ENCODE results near the gene RNASE4. TPM values are rescaled to one million over a fixed set of nuclear protein-coding genes. Genes with fewer than 3 reads are reported as not detected.

The RNASE4 gene
- 3.9 TPM for total RNA-seq (2021; ENCODE audit: unreplicated experiment)
- 16.7 and 19.5 TPM in 2 replicates for polyA plus RNA-seq (2012)
- percentile 7 among the genes with signal in this experiment for Bru-seq, nascent RNA
- percentile 39 among the genes with signal in this experiment for BruChase-seq, experiment 1, labeled RNA remaining after a 6-hour chase
- percentile 32 among the genes with signal in this experiment for BruChase-seq, experiment 2, labeled RNA remaining after a 2-hour chase
- long read RNA-seq, partial matches to known transcripts: 0 of 5 reads
- long read RNA-seq, other reads (novel, unspliced or antisense): 2 of 5 reads

DNA sequence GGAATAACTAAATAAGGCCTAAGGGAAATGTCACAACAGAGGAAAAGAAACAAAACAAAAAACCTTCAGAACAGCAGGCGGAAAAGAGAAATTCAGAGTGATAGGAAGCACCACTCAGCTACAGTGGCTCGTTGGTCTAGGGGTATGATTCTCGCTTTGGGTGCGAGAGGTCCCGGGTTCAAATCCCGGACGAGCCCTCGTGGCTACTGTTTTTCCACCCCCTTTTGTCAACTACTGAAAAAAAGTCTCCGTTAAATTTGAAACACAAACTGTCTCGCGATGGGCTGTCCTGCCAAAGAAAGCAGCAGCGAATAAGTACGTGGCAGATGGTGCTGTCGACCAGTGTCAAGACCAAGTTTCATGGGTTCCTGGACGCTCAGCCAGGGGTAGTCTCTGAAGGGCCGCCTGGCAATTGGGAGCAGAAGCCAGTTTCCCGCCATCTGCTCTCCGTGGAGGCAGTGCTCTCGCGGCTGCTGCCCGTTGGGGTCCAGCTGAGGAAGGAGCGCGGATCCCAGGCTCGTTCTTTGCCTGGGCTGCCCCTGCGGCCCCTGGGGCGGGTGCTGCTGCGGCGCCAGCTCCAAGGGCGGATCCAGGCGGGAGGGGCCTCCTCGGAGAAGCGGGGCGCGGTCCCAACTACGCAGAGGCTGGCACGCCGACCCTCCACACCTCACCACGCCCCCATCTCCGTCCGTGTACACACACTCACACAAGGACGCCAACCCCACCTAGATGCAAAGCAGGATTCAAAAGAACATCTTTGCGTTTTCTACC, at the start of gene RNASE4:
Gene RNASE4 (plus strand): TSS at position 670 of the 771 bp plus-strand sequence. CDS start 14,812 bp downstream, outside the sequence.
- CTCF ChIA-PET: interaction anchor here (0.8 to 6.1 kb wide), 10 partner anchors 21 to 356 kb away, joined by 3 to 59 read pairs (median 4); no protein-coding TSS in a partner anchor
- Histone ChIP-seq H4K20me1 (ENCODE audit: insufficient read depth) (no peaks in the 10 kb centered on the region), H3K27ac (ENCODE audit: low read depth, low read length) (peak within 1 kb of the TSS; percentile 97), H3K9me2 (ENCODE audit: insufficient read depth) (no peaks in the 10 kb centered on the region), H3K36me3 (ENCODE audit: control insufficient read depth in 1 of 2, insufficient read depth in 2 of 2, low read length in 2 of 2) (no peaks in the 10 kb centered on the region), H3K9ac (ENCODE audit: low read length) (peak within 1 kb of the TSS; percentile 74), H3K4me2 (ENCODE audit: low read length) (peak within 1 kb of the TSS; percentile 96), H3K27me3 (ENCODE audit: insufficient read depth, low read length) (no peaks in the 10 kb centered on the region), H2AFZ (ENCODE audit: low read depth, low read length, poor library complexity, severe bottlenecking) (peak within 1 kb of the TSS; percentile 80), H3K9me3 (ENCODE audit: control insufficient read depth in 1 of 2, insufficient read depth in 1 of 2, low read depth in 1 of 2, low read length in 2 of 2) (no peaks in the 10 kb centered on the region), H3K79me2 (ENCODE audit: insufficient read depth, low read length) (no peaks in the 10 kb centered on the region), H3K4me3 (replicated peaks in 1 of 2; ENCODE audit: low read depth in 1 of 2, low read length in 2 of 2) (peak within 1 kb of the TSS; percentile 65 to 72), H3K4me1 (ENCODE audit: control insufficient read depth in 1 of 2, insufficient read depth in 2 of 2, low read length in 2 of 2) (peaks cover 27 to 64% of the 10 kb centered on the region in 2 experiments)
- intact Hi-C loops (cut with micrococcal nuclease): loop anchor here (1.0 to 5.0 kb wide), 4 partner anchors 71 to 303 kb away; partner anchors contain the start of genes METTL17 and PNP
- DNase-seq (ENCODE audit: low read depth, low spot score): peak; percentile 78
- BruUV-seq (replicated peaks): no TSS peak
- TF ChIP-seq SRF (IDR thresholded peaks at IDR 0.05; ENCODE audit: low read depth): no peak
- TF ChIP-seq RAD21 (IDR thresholded peaks at IDR 0.05; ENCODE audit: low read depth): no peak
- no peak for TF ChIP-seq ELF1 (IDR thresholded peaks at IDR 0.05; ENCODE audit: borderline replicate concordance, low read depth)
- no peak for TF ChIP-seq EZH2 (IDR thresholded peaks at IDR 0.05)
- TF ChIP-seq TCF7L2 (IDR thresholded peaks at IDR 0.05; ENCODE audit: borderline replicate concordance, extremely low read depth, insufficient read depth, insufficient read length): peak; percentile 58
- 0 out of 2 replicates have a peak, but pooled peaks have one; percentile 15 for TF ChIP-seq CBX3 (IDR thresholded peaks at IDR 0.05; ENCODE audit: low read depth)
- no peak for TF ChIP-seq EGR1 (IDR thresholded peaks at IDR 0.05; ENCODE audit: low read depth)
- TF ChIP-seq SIN3A (IDR thresholded peaks at IDR 0.05; ENCODE audit: low read depth): no peak
- TF ChIP-seq POLR2A (IDR thresholded peaks at IDR 0.05; ENCODE audit: borderline replicate concordance, extremely low read depth, insufficient read depth, insufficient read length): peak; percentile 47
- peak; percentile 97 for TF ChIP-seq ATF3 (IDR thresholded peaks at IDR 0.05)
- no peak for TF ChIP-seq ZFX (IDR thresholded peaks at IDR 0.05)
- TF ChIP-seq, protein P1, sequence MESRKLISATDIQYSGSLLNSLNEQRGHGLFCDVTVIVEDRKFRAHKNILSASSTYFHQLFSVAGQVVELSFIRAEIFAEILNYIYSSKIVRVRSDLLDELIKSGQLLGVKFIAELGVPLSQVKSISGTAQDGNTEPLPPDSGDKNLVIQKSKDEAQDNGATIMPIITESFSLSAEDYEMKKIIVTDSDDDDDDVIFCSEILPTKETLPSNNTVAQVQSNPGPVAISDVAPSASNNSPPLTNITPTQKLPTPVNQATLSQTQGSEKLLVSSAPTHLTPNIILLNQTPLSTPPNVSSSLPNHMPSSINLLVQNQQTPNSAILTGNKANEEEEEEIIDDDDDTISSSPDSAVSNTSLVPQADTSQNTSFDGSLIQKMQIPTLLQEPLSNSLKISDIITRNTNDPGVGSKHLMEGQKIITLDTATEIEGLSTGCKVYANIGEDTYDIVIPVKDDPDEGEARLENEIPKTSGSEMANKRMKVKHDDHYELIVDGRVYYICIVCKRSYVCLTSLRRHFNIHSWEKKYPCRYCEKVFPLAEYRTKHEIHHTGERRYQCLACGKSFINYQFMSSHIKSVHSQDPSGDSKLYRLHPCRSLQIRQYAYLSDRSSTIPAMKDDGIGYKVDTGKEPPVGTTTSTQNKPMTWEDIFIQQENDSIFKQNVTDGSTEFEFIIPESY (IDR thresholded peaks at IDR 0.05; ENCODE audit: extremely low read depth, insufficient replicate concordance, low read length): peak; percentile 6
- peak; percentile 58 for TF ChIP-seq POLR2AphosphoS5 (IDR thresholded peaks at IDR 0.05; ENCODE audit: low read depth, low read length)
- no peak for TF ChIP-seq ZNF274 (IDR thresholded peaks at IDR 0.05; ENCODE audit: low read depth, low read length)
- TF ChIP-seq MAX (IDR thresholded peaks at IDR 0.05): peak; percentile 30
- no peak for TF ChIP-seq EZH2phosphoT487 (IDR thresholded peaks at IDR 0.05; ENCODE audit: borderline replicate concordance)
- TF ChIP-seq SP1 (IDR thresholded peaks at IDR 0.05; ENCODE audit: low read depth): no peak
- POLR2A ChIA-PET: interaction anchor here (0.7 to 6.1 kb wide), 8 partner anchors 26 to 341 kb away, joined by 3 to 47 read pairs (median 3); partner anchors contain the start of gene PARP2
- ATAC-seq: peak; percentile 56
- RAD21 ChIA-PET (ENCODE audit: low non-redundant PET in 1 of 2, low total read pairs in 2 of 2, uncharacterized antibody in 2 of 2, unreplicated experiment in 2 of 2): interaction anchor here (0.8 to 1.1 kb wide), 3 partner anchors 26 to 71 kb away, joined by 3 read pairs; no protein-coding TSS in a partner anchor
